Inferior parietal cortex (tissue), 1 donor: ENCODE measurements around the gene ME1.
"Not testable (repeated sequence)": the region's sequence is repeated elsewhere in the genome, so short reads cannot be mapped to it uniquely, and the experiment has no call there.

Source experiments
- DNase-seq: peaks from one replicate; pipeline ENCODE4 v3.0.0-alpha.2; 2016; ENCODE audit errors: extremely low spot score

The ME1 gene

GRCh38 chr6:83431545-83432155 is 799 bp upstream of the ME1 start:
- DNase-seq = no peak

- DNase-seq = peak; percentile 54
These were observed 817 bp downstream of the ME1 start for GRCh38 chr6:83429857-83430610.

- no peak for DNase-seq
These were observed 1.6 kb downstream of the ME1 start for GRCh38 chr6:83429269-83429668.

- no peak for DNase-seq
These were observed 6.3 kb downstream of the ME1 start for GRCh38 chr6:83424392-83425018.

GRCh38 chr6:83417880-83418663 is 12.8 kb downstream of the ME1 start:
- DNase-seq = peak; percentile 65

- no peak for DNase-seq
These were observed 17.8 kb downstream of the ME1 start for GRCh38 chr6:83413068-83413467.

- DNase-seq = no peak
These were observed 19.1 kb downstream of the ME1 start for GRCh38 chr6:83411731-83412130.

GRCh38 chr6:83403191-83403590 is 27.7 kb downstream of the ME1 start:
- no peak for DNase-seq

GRCh38 chr6:83389606-83390005 is 41.2 kb downstream of the ME1 start:
- no peak for DNase-seq

GRCh38 chr6:83385473-83385872 is 45.4 kb downstream of the ME1 start:
- no peak for DNase-seq

GRCh38 chr6:83384751-83385150 is 46.1 kb downstream of the ME1 start:
- DNase-seq = no peak

GRCh38 chr6:83381949-83382348 is 48.9 kb downstream of the ME1 start:
- no peak for DNase-seq

GRCh38 chr6:83378621-83379388 is 52.0 kb downstream of the ME1 start:
- DNase-seq = no peak

GRCh38 chr6:83371423-83371822 is 59.4 kb downstream of the ME1 start:
- no peak for DNase-seq

GRCh38 chr6:83370567-83370966 is 60.3 kb downstream of the ME1 start:
- no peak for DNase-seq

- DNase-seq = no peak
These were observed 61.2 kb downstream of the ME1 start for GRCh38 chr6:83369692-83370091.

GRCh38 chr6:83368577-83368976 is 62.3 kb downstream of the ME1 start:
- DNase-seq = no peak

GRCh38 chr6:83367104-83367503 is 63.7 kb downstream of the ME1 start:
- DNase-seq = no peak

- DNase-seq = peak; percentile 29
These were observed 64.9 kb downstream of the ME1 start for GRCh38 chr6:83365931-83366330.

GRCh38 chr6:83362349-83362748 is 68.5 kb downstream of the ME1 start:
- DNase-seq = not testable (repeated sequence)

GRCh38 chr6:83359638-83360037 is 71.2 kb downstream of the ME1 start:
- DNase-seq = no peak

- no peak for DNase-seq
These were observed 76.1 kb downstream of the ME1 start for GRCh38 chr6:83354747-83355146.
